Ishikawa (cell line): ENCODE measurements around the gene PALLD.

ENCODE experiments used
- CEBPB ChIP-seq: IDR thresholded peaks from 2 replicates; pipeline ENCODE4 v1.6.1; 2012
- CREB1 ChIP-seq: IDR thresholded peaks from 2 replicates; pipeline ENCODE4 v1.6.1; 2012; ENCODE audit warnings: low read depth
- EP300 ChIP-seq: IDR thresholded peaks from 2 replicates; pipeline ENCODE4 v1.6.1; 2012; ENCODE audit warnings: borderline replicate concordance
- FOXM1 ChIP-seq: IDR thresholded peaks from 2 replicates; pipeline ENCODE4 v1.6.1; 2012; ENCODE audit warnings: low read depth, borderline replicate concordance
- MAX ChIP-seq: IDR thresholded peaks from 2 replicates; pipeline ENCODE4 v1.6.1; 2012
- REST ChIP-seq: IDR thresholded peaks from 2 replicates; pipeline ENCODE4 v1.6.1; 2012; ENCODE audit warnings: low read depth, mild to moderate bottlenecking
- TAF1 ChIP-seq: IDR thresholded peaks from 2 replicates; pipeline ENCODE4 v1.6.1; 2012; ENCODE audit warnings: low read depth, mild to moderate bottlenecking
- TCF12 ChIP-seq: IDR thresholded peaks from 2 replicates; pipeline ENCODE4 v1.6.1; 2012; ENCODE audit warnings: low read depth
- TEAD4 ChIP-seq: IDR thresholded peaks from 2 replicates; pipeline ENCODE4 v1.6.1; 2012
- USF1 ChIP-seq: IDR thresholded peaks from 2 replicates; pipeline ENCODE4 v1.6.1; 2012
- YY1 ChIP-seq: IDR thresholded peaks from 2 replicates; pipeline ENCODE4 v1.6.1; 2012; ENCODE audit warnings: low read depth
- ZBTB7A ChIP-seq: IDR thresholded peaks from 2 replicates; pipeline ENCODE4 v1.6.1; 2012; ENCODE audit warnings: low read depth

DNA sequence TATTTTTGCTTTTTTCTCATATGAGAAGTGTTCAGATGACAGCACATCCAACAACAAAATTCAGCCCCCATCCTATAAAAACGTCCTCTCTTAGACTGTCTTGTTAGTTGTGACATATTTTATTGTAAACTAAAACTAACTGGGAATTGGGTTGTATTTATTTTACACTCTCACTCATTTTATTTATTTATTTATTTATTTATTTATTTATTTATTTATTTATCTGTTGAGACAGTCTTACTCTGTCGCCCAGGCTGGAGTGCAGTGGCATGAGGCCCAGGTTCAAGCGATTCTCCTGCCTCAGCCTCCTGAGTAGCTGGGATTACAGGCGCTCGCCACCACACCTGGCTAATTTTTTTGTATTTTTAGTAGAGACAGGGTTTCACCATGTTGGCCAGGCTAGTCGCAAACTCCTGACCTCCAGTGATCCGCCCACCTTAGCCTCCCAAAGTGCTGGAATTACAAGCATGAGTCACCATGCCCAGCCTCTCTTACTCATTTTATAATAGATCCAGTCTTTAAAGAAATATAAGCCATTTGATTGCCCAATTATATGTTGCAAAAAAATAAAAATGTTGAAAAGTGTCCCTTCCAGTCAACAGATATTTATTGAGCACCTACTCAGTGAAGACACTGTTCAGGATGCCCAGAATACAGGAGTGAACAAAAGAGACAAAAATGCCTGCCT is 44.6 kb downstream of the PALLD start:
- TF ChIP-seq EP300 (no peak), TAF1 (no peak), USF1 (no peak), CEBPB (peak; percentile 29; the same call in 1 of the 2 replicates), TCF12 (no peak), ZBTB7A (no peak), REST (no peak), MAX (no peak), TEAD4 (no peak), YY1 (no peak), CREB1 (no peak), FOXM1 (no peak)
